Upper lobe of right lung (tissue), 1 donor: Measurements from ENCODE around the gene LILRA5. TPM values are rescaled to one million over a fixed set of nuclear protein-coding genes. Genes with fewer than 3 reads are reported as not detected.

Experiments
- ATAC-seq: fragments of 200-7000 bp; cut with Tn5 transposase; one replicate; pipeline ENCODE4 v1.9.1; 2020; ENCODE audit warnings: mild to moderate bottlenecking, moderate library complexity
- DNase-seq: peaks from one replicate; pipeline ENCODE4 v3.0.0-alpha.2; 2020
- H3K27ac ChIP-seq: fragments of 200-600 bp; one replicate; pipeline ENCODE4 v1.8.0; 2022
- H3K27me3 ChIP-seq: fragments of 200-600 bp; one replicate; pipeline ENCODE4 v1.8.0; 2022; ENCODE audit warnings: mild to moderate bottlenecking
- H3K36me3 ChIP-seq: fragments of 200-600 bp; one replicate; pipeline ENCODE4 v1.8.0; 2022
- H3K4me1 ChIP-seq: fragments of 200-600 bp; one replicate; pipeline ENCODE4 v1.8.0; 2022
- H3K4me3 ChIP-seq: fragments of 200-600 bp; one replicate; pipeline ENCODE4 v1.8.0; 2022; ENCODE audit warnings: mild to moderate bottlenecking
- H3K9me3 ChIP-seq: fragments of 200-600 bp; one replicate; pipeline ENCODE4 v1.8.0; 2022
- intact Hi-C: fragments of 100-400 bp; cut with DNase I; formaldehyde crosslinking; loops from one replicate; pipeline ENCODE4 v1.11.0; 2022
- total RNA-seq: library from RNA; stranded (reverse); fragmentation: NEBNext Ultra II Directional; extraction: Animal tissue kit (Norgen Biotek cat#: 25700); gene quantifications from one replicate; pipeline ENCODE4 v1.2.1, GENCODE V29; 2021
- TF ChIP-seq, protein P1 (sequence below): fragments of 200-600 bp; IDR thresholded peaks from one replicate; pipeline ENCODE4 v1.8.0; 2022; ENCODE audit warnings: antibody characterized with exemption
- donor health status: DM: no; HTN: yes; CAD: no; lungs with severe emphysema.

Gene LILRA5
- total RNA-seq, 1 donor from 2014 or later = 13.5 TPM

DNA sequence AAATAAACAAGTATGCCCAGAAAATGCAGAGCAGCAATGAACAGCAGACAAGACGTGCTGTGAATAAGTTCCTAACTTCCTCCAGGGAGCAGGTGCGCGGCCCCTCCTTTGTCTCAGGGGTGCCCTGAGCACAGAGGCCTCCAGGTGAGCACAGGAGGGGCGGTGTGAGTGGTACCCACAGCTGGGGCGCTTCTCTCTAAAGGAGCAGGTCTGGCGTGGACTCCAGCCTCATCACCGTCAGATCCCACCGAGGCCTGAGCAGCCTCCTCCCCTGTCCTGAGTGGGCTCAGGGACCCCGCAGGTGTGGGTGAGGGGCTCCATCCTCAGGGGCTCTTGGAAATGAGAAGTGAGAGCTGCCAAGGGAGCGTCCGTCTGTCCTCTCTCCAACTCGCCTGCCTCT lies 3.2 kb downstream of the LILRA5 start:
- Histone ChIP-seq H3K36me3 (no peaks in the 10 kb centered on the region), H3K27me3 (peaks cover 19% of the 10 kb centered on the region), H3K4me3 (no peak overlapping the region), H3K27ac (no peak overlapping the region), H3K9me3 (no peaks in the 10 kb centered on the region), H3K4me1 (no peaks in the 10 kb centered on the region)
- no peak for ATAC-seq
- intact Hi-C loops = no loop called here
- TF ChIP-seq, protein P1, sequence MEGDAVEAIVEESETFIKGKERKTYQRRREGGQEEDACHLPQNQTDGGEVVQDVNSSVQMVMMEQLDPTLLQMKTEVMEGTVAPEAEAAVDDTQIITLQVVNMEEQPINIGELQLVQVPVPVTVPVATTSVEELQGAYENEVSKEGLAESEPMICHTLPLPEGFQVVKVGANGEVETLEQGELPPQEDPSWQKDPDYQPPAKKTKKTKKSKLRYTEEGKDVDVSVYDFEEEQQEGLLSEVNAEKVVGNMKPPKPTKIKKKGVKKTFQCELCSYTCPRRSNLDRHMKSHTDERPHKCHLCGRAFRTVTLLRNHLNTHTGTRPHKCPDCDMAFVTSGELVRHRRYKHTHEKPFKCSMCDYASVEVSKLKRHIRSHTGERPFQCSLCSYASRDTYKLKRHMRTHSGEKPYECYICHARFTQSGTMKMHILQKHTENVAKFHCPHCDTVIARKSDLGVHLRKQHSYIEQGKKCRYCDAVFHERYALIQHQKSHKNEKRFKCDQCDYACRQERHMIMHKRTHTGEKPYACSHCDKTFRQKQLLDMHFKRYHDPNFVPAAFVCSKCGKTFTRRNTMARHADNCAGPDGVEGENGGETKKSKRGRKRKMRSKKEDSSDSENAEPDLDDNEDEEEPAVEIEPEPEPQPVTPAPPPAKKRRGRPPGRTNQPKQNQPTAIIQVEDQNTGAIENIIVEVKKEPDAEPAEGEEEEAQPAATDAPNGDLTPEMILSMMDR = no peak
- no peak for DNase-seq

DNA sequence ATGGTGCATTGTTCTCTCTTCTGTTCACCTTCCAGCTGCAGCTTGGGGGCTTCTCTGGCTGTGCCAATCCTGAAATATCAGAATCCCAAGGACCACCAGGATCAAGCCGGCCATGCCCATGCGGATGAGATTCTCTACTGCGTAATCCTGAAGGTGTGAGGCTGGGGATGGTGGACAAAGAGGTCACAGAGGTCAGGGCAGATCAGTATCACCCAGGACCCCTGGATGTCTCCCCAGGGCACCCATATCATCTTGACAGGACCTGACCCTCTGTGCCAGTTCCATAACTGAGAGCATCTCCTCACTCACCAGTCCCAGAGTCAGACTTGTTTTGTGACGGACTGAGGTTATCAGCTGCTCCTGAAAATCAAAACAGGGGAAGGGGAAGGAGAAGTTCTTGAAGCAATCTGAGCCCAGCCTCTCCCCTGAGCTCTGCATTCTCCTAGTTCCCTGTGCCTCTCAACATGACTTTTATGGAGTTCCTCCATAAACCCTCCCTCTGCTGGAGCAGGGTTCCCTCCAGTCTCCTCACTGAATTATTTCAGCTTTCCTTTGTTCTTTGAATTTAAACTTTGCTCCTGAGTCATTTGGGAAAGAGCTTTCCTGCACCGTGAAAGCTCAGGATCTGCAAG lies 5.5 kb downstream of the LILRA5 start:
- Histone ChIP-seq H3K27me3 (peaks cover 15% of the 10 kb centered on the region), H3K9me3 (no peaks in the 10 kb centered on the region), H3K4me1 (no peaks in the 10 kb centered on the region), H3K27ac (no peak overlapping the region), H3K36me3 (no peaks in the 10 kb centered on the region), H3K4me3 (no peak overlapping the region)
- ATAC-seq (no peak), DNase-seq (no peak)
- intact Hi-C loops = no loop called here
- TF ChIP-seq, protein P1 = no peak

DNA sequence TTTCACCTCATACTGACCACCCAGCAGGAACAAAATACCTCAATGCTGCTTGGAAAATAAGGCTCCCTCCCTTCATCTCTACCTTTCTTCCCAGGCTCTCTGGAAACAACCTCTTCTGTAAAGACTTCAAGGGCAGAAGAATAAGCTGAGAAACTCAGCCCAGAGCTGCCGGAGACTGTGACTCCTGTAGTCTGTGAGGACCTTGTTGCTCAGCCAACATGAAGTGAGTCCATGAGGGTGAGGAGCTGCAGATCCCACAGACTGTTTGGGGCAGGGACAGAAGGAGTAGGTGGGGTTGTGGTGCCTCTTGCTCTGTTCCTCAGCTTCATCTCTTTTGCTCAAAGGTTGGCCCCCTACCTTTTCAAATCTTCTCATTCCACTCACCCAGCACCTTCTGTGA lies 7.8 kb downstream of the LILRA5 start:
- DNase-seq (no peak), ATAC-seq (no peak)
- H3K36me3 ChIP-seq = no peaks in the 10 kb centered on the region
- no peaks in the 10 kb centered on the region for H3K9me3 ChIP-seq
- H3K27ac ChIP-seq = no peak overlapping the region
- no peak overlapping the region for H3K4me3 ChIP-seq
- no peaks in the 10 kb centered on the region for H3K4me1 ChIP-seq
- intact Hi-C loops = no loop called here
- TF ChIP-seq, protein P1 = no peak
- H3K27me3 ChIP-seq = peaks cover 11% of the 10 kb centered on the region

DNA sequence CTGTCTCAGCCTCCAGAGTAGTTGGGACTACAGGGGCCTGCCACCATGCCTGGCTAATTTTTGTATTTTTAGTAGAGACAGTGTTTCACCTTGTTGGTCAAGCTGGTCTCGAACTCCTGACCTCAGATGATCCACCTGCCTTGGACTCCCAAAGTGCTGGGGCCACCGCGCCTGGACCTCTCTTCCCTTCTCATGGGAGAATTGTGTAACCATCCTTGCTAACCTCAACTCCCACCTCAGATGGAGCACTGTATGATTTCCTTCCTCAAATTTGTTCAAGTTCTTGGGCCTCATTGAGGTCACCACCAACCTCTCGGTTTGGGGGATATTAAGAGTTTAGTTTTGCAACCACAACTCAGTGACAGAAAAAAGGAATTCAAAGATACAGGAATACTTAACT lies 10.7 kb downstream of the LILRA5 start:
- Histone ChIP-seq H3K9me3 (no peaks in the 10 kb centered on the region), H3K27me3 (peaks cover 11% of the 10 kb centered on the region), H3K36me3 (no peaks in the 10 kb centered on the region), H3K27ac (no peak overlapping the region), H3K4me3 (no peak overlapping the region), H3K4me1 (no peaks in the 10 kb centered on the region)
- ATAC-seq = peak; percentile 84
- TF ChIP-seq, protein P1 = no peak
- DNase-seq = no peak
- intact Hi-C loops = no loop called here

DNA sequence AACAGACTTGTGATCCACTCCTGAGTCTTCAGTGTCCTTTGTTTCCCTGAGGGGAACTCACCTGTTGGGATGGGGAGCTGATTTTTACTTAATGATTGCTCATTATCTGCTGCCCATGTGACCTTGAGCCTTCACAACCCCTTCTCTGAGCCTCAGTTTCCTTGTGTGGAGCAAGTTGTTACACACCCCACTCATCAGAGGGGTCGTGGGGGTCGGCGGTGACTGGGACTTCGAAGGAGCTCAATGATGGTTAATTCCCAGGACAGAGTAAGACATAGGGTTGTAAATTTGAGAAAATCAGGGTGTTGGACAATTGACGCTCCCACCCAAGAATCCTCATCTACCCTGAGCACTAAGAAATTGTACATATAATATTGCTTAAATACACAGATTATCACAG lies 13.5 kb downstream of the LILRA5 start:
- TF ChIP-seq, protein P1 = no peak
- intact Hi-C loops = no loop called here
- no peak for ATAC-seq

DNA sequence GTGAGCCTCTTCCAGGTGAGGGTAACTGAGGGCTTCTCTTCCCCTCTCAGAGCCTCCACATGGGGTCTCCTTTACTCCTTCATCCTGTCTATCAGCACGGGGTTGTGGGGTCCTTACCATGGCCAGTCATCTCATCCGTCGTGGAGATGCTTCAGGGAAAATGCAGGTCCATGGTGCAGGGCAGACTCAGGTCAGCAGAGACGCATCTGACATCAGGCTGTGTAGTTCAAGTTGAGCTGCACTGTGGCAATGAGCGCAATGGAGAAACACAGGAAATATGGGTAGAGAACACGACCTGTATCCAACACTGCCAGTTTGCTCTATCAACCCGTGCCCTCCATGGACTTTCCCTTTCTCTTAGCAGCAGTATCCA lies 13.9 kb downstream of the LILRA5 start:
- H3K27ac ChIP-seq = no peak overlapping the region
- H3K4me1 ChIP-seq = no peaks in the 10 kb centered on the region
- intact Hi-C loops = no loop called here
- H3K9me3 ChIP-seq = no peaks in the 10 kb centered on the region
- ATAC-seq = no peak
- no peak for DNase-seq
- H3K36me3 ChIP-seq = no peaks in the 10 kb centered on the region
- H3K27me3 ChIP-seq = peaks cover 7% of the 10 kb centered on the region
- H3K4me3 ChIP-seq = no peak overlapping the region
- TF ChIP-seq, protein P1 = no peak

More for the DNA sequence above, 13.5 kb downstream of the LILRA5 start:
- H3K27ac ChIP-seq = no peak overlapping the region
- H3K36me3 ChIP-seq = no peaks in the 10 kb centered on the region
- no peaks in the 10 kb centered on the region for H3K4me1 ChIP-seq
- no peak overlapping the region for H3K4me3 ChIP-seq
- H3K27me3 ChIP-seq = peaks cover 7% of the 10 kb centered on the region
- DNase-seq = no peak
- no peaks in the 10 kb centered on the region for H3K9me3 ChIP-seq
